Neural crest cell (in vitro differentiated cells): Measurements from ENCODE around the gene SPPL2C. TPM values are rescaled to one million over a fixed set of nuclear protein-coding genes. Genes with fewer than 3 reads are reported as not detected.

ENCODE experiments used
- DNase-seq: peaks from one replicate; pipeline ENCODE4 v3.0.0; 2021; ENCODE audit warnings: low read depth, mixed read lengths, low spot score
- H3K27ac Mint-ChIP-seq: one replicate; pipeline ENCODE4 v1.8.0; 2021; ENCODE audit warnings: mild to moderate bottlenecking, mixed read lengths; ENCODE audit not compliant: unreplicated experiment
- H3K27me3 Mint-ChIP-seq: 2 replicates; pipeline ENCODE4 v1.8.0; 2021; ENCODE audit warnings: low read depth, mild to moderate bottlenecking, mixed read lengths
- H3K36me3 Mint-ChIP-seq: 2 replicates; pipeline ENCODE4 v1.8.0; 2021; ENCODE audit warnings: low read depth, mild to moderate bottlenecking, mixed read lengths
- H3K4me1 Mint-ChIP-seq: 2 replicates; pipeline ENCODE4 v1.8.0; 2021; ENCODE audit warnings: mixed read lengths
- H3K4me3 Mint-ChIP-seq: one replicate; pipeline ENCODE4 v1.8.0; 2021; ENCODE audit warnings: mild to moderate bottlenecking, mixed read lengths
- H3K9me3 Mint-ChIP-seq: 2 replicates; pipeline ENCODE4 v1.8.0; 2021; ENCODE audit warnings: mixed read lengths
- long read RNA-seq: library from polyadenylated mRNA; unstranded; transcript quantifications from one replicate; pipeline ENCODE4 v2.0.0, GENCODE V29; 2020
- total RNA-seq: library from RNA; stranded (reverse); gene quantifications from 2 replicates; pipeline ENCODE4 v1.2.1, GENCODE V29; 2021
- TF ChIP-seq, protein P1 (sequence below): fragments of 200-600 bp; sonication (generic); conservative IDR thresholded peaks from 2 replicates; pipeline ENCODE4 v1.5.0; 2021; ENCODE audit warnings: antibody characterized with exemption, mild to moderate bottlenecking

Gene SPPL2C, protein sequence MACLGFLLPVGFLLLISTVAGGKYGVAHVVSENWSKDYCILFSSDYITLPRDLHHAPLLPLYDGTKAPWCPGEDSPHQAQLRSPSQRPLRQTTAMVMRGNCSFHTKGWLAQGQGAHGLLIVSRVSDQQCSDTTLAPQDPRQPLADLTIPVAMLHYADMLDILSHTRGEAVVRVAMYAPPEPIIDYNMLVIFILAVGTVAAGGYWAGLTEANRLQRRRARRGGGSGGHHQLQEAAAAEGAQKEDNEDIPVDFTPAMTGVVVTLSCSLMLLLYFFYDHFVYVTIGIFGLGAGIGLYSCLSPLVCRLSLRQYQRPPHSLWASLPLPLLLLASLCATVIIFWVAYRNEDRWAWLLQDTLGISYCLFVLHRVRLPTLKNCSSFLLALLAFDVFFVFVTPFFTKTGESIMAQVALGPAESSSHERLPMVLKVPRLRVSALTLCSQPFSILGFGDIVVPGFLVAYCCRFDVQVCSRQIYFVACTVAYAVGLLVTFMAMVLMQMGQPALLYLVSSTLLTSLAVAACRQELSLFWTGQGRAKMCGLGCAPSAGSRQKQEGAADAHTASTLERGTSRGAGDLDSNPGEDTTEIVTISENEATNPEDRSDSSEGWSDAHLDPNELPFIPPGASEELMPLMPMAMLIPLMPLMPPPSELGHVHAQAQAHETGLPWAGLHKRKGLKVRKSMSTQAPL
- not detected in 2 replicates for total RNA-seq
- long read RNA-seq = 0 reads

DNA sequence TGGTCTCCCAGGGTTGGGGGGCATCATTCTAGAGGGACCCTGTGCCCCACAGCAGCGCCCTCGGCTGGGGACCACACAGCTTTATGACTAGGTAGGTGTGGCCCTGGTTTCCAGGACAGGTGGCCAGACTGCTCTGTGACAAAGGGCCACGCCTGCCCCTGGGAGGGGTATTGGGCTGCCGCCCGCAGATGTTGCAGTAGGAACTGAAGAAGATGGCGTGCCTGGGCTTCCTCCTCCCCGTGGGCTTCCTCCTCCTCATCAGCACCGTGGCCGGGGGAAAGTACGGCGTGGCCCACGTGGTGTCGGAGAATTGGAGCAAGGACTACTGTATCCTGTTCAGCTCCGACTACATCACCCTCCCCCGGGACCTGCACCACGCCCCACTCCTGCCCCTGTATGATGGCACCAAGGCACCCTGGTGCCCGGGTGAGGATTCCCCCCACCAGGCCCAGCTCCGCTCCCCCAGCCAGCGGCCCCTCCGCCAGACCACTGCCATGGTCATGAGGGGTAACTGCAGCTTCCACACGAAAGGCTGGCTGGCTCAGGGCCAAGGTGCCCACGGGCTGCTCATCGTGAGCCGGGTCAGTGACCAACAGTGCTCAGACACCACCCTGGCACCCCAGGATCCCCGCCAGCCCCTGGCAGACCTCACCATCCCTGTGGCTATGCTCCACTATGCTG is at the start of gene SPPL2C:
SPPL2C (plus strand) TSS at position 187 of the 681 bp plus-strand sequence; CDS start at position 213, 26 bp downstream.
- H3K27ac Mint-ChIP-seq = no peak within 1 kb of the TSS
- H3K4me3 Mint-ChIP-seq = no peak within 1 kb of the TSS
- no peaks in the 10 kb centered on the region for H3K9me3 Mint-ChIP-seq
- no peaks in the 10 kb centered on the region for H3K4me1 Mint-ChIP-seq
- no peak for DNase-seq
- no peaks in the 10 kb centered on the region for H3K36me3 Mint-ChIP-seq
- TF ChIP-seq, protein P1, sequence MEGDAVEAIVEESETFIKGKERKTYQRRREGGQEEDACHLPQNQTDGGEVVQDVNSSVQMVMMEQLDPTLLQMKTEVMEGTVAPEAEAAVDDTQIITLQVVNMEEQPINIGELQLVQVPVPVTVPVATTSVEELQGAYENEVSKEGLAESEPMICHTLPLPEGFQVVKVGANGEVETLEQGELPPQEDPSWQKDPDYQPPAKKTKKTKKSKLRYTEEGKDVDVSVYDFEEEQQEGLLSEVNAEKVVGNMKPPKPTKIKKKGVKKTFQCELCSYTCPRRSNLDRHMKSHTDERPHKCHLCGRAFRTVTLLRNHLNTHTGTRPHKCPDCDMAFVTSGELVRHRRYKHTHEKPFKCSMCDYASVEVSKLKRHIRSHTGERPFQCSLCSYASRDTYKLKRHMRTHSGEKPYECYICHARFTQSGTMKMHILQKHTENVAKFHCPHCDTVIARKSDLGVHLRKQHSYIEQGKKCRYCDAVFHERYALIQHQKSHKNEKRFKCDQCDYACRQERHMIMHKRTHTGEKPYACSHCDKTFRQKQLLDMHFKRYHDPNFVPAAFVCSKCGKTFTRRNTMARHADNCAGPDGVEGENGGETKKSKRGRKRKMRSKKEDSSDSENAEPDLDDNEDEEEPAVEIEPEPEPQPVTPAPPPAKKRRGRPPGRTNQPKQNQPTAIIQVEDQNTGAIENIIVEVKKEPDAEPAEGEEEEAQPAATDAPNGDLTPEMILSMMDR = no peak
- peaks cover 5% of the 10 kb centered on the region for H3K27me3 Mint-ChIP-seq

DNA sequence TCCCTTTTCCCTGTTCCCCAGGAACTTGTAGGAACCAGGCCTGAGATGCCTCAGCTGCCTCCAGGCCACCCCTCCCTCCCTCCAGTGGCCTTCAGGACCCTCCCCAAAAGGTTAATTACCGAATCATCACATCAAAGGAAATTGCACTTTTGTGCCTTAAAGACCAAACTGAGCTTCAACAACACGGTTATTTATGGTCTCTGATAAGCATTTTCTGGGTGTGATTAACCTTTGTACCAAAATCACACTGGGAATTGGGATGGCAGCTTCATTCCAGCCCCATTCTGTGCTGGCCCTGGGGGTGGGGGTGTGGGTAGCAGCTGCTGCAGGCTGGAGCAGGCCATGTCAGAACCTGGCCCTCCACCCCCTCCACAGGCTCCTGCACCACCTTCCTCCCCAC is 43.9 kb upstream of the SPPL2C start:
- peaks cover 11% of the 10 kb centered on the region for H3K27me3 Mint-ChIP-seq
- no peak for DNase-seq
- TF ChIP-seq, protein P1 = no peak
- no peaks in the 10 kb centered on the region for H3K36me3 Mint-ChIP-seq
- H3K27ac Mint-ChIP-seq = no peak overlapping the region
- no peaks in the 10 kb centered on the region for H3K9me3 Mint-ChIP-seq
- no peak overlapping the region for H3K4me3 Mint-ChIP-seq
- H3K4me1 Mint-ChIP-seq = no peaks in the 10 kb centered on the region

DNA sequence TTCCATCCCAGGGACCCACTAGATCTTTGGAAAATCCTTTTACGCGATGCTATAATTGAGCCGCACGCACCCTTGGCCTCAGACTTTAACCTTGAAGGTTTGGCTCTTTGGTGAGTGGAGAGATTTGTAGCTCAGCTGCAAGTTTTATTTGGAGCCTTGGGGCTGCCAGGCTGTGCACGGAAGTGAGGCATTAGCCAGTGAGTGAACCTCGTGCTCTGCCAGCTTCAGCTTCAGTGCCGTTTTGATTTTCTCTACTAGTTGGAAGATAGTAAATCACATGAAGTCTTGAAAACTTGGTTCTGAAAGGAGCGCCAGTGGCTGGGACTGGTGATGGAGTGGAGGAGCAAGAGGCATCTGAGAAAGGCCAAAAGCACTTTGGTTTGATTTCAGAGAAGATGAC is 43.3 kb upstream of the SPPL2C start:
- no peak overlapping the region for H3K27ac Mint-ChIP-seq
- no peaks in the 10 kb centered on the region for H3K36me3 Mint-ChIP-seq
- TF ChIP-seq, protein P1 = no peak
- H3K27me3 Mint-ChIP-seq = peaks cover 11% of the 10 kb centered on the region
- DNase-seq = no peak
- H3K4me3 Mint-ChIP-seq = no peak overlapping the region
- no peaks in the 10 kb centered on the region for H3K4me1 Mint-ChIP-seq
- no peaks in the 10 kb centered on the region for H3K9me3 Mint-ChIP-seq

DNA sequence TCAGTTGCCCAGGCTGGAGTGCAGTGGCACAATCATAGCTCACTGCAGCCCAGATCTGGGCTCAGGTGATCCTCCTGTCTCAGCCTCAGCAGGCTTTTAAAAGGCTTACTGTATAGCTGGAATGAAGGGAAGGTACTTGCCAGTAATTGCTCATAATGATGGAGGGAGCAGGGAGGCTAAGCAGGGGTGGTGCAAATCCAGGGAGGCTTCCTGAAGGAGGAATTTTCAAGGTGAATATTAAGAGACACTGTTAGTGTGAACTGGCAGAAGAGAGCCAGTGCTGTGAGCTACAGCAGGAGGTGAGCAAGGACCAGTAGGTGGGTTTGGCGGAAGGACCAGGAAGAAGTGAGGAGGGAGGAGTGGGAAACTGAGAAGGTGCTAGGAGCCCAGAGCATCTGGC is 35.8 kb upstream of the SPPL2C start:
- TF ChIP-seq, protein P1 = no peak
- H3K4me1 Mint-ChIP-seq = peaks cover 6% of the 10 kb centered on the region
- no peaks in the 10 kb centered on the region for H3K9me3 Mint-ChIP-seq
- no peak overlapping the region for H3K27ac Mint-ChIP-seq
- H3K36me3 Mint-ChIP-seq = no peaks in the 10 kb centered on the region
- DNase-seq = no peak
- no peaks in the 10 kb centered on the region for H3K27me3 Mint-ChIP-seq
- no peak overlapping the region for H3K4me3 Mint-ChIP-seq

DNA sequence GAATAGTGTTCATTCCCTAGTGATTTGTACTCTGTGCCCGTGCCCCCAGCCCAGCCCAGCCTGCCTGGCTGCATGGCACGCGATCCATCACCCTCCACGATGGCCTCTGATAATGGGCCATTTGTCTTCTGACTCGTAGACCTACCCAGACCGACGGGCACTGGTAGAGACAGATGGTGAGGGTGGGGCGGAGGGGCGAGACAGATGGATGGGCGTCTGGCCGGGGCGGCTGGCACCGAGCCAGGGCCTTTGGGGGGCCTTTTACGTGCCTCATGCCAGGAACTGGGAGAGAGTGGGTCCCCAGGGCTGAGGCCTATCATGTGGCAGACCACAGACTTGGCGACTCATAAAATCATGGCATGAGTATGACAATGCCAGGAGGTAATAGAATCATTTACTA is 35.2 kb upstream of the SPPL2C start:
- no peak overlapping the region for H3K27ac Mint-ChIP-seq
- no peaks in the 10 kb centered on the region for H3K9me3 Mint-ChIP-seq
- no peak for DNase-seq
- no peaks in the 10 kb centered on the region for H3K27me3 Mint-ChIP-seq
- TF ChIP-seq, protein P1 = no peak
- peaks cover 6% of the 10 kb centered on the region for H3K4me1 Mint-ChIP-seq
- no peak overlapping the region for H3K4me3 Mint-ChIP-seq
- H3K36me3 Mint-ChIP-seq = no peaks in the 10 kb centered on the region
